HG02678 (cell line): ENCODE results near the gene PDIA5.

ENCODE experiments used
- ATAC-seq: cut with Tn5 transposase; IDR thresholded peaks from one replicate; pipeline ENCODE4 v1.9.1; 2021; ENCODE audit warnings: mild to moderate bottlenecking, moderate library complexity; ENCODE audit not compliant: unreplicated experiment

The PDIA5 gene

DNA sequence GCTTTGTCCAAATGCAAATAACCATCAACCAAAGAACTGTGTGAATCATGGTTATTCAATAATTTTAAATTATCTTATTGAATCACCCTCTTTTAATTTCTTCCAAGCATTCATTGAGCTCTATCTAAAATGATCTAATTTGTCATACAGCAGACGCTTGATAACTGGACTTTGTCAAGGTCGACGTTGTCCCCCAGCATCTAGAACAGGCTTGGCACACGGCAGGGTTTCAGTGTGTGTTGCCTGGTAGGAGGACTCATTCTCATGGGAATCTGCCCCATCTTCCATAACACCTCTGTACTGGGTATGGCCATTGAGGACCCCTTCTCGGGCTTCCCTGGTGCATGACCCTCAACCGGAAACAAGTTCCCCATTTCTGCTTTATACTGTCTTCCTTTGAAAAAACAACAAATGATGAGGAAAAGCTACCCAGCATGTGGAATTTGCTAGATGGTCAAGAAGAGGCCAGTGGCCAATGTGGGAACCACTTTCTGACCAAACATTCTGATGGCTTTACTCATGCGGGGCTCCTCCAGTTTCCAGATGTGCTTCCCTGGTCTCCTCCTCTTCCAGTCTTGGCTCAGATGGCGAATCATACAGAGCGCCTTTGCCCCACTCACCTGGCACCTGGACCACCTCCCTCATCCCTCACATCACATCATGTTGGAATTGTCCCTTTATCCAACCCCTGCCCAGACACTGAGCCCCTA lies 93.3 kb downstream of the PDIA5 start:
- ATAC-seq: no peak

DNA sequence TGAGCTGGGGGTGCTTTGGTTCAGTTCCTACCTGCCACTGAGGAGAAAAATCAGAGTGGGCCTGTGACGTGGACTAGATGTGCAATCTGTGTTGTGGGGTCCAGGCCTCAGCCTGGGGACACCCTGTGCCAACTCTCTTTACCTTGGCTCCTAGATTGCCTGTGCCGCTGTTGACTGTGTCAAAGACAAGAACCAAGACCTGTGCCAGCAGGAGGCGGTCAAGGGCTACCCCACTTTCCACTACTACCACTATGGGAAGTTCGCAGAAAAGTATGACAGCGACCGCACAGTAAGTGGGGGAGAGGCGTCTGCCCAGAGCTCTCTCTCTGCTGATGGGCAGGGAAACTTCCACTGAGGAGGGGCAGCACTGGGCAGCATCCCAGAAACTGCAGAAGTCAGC lies 94.3 kb downstream of the PDIA5 start:
- no peak for ATAC-seq

DNA sequence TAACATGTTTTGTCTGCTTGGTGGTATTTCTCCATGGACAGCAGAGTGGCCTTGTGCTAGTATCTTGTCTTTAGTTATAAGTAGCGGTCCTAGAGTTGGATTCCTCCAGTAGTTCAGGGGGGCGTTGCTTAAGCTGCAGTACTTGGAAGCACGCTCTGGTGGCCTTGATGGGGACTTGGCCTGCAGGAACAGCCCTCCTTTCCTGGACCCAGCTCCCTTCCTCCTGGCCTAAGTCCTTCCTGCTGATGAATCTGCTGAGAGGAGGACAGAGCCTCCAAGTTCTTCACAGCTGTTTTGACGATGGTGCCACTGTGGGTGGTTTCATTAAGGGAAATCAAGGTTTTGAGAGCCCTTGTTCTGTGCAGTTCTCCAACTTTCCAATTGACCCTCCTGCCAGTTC lies 96.3 kb downstream of the PDIA5 start:
- ATAC-seq: no peak

DNA sequence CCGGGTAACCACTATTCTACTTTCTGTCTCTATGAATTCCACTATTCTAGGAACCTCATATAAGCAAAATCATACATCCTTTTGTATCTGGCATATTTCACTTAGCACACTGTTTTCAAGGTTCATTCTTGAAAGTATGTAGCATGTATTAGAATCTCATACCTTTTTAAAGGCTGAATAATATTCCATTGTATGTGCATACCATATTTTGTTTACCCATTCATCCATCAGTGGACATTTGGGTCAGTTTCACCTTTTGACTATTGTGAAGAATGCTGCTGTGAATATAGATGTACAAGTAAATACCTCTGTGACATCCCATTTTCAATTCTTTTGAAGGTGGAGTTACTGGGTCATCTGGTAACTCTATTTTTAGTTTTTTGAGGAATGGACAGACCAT lies 98.3 kb downstream of the PDIA5 start:
- no peak for ATAC-seq

DNA sequence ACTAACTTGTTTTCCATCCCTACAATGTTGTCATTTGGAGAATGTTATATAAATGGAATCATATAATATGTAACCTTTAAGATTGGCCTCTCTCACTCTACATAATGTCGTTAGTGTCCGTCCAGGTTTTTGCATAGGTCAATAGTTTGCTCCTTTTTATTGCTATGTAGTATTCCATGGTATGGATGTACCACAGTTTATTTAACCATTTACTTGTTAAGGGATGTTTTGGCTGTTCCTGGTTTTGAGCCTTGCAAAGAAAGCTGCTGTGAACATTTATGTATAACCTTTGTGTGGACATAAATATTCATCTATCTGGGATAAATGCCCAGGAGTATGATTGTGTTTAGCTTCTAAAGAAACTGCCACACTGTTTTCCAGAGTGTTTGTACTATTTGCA lies 100.9 kb downstream of the PDIA5 start:
- ATAC-seq: no peak

DNA sequence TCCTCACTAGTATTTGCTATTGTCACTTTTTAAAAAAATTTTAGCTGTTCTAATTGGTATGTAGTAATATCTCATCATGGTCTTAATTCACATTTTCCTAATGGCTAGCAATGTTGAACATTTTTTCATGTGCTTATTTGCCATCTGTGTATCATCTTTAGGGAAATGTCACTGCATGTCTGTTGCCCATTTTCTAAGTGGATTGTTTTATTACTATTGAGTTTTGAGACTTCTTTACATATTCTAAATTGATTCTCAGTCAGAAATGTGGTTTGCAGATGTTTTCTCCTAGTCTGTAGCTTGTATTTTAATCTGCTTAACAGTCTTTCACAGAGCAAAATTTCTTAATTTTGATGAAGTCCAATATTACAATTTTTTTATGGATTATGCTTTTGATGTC lies 101.3 kb downstream of the PDIA5 start:
- no peak for ATAC-seq

DNA sequence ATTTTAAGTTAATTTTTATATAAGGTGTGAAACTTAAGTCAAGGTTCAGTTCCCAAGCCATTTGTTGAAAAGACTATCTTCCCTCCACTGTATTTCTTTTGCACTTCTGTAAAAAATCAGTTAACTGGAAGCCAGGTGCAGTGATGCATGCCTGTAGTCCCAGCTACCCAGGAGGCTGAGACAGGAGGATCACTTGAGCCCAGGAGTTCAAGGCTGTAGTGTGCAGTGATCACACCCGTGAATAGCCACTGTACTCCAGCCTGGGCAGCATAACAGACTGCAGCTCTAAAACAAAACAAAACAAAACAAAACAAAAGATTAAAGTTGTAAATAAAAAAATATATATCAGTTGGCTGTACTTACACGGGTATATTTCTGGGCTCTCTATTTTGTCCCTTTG lies 101.8 kb downstream of the PDIA5 start:
- no peak for ATAC-seq

DNA sequence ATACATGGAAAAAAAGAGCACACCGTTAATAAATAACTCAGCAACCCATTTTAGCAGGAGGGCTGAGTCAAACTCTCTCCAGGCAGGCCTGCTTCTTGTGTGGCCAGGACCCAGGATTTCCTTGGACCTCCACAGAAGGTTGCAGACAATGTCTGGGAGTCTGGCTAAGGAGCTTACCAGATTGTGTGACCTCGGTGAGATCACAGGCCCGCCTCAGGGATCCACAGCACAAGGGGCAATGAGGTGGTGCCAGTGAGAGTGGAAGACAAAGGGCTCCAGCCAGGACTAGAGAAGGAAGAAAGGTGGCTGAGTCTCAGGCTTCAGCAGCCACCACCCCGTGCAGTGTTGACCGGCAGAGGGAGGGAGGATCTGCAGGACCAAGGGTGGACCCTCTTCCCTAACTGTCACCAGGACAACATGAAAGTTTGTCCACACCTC lies 102.7 kb downstream of the PDIA5 start:
- no peak for ATAC-seq

DNA sequence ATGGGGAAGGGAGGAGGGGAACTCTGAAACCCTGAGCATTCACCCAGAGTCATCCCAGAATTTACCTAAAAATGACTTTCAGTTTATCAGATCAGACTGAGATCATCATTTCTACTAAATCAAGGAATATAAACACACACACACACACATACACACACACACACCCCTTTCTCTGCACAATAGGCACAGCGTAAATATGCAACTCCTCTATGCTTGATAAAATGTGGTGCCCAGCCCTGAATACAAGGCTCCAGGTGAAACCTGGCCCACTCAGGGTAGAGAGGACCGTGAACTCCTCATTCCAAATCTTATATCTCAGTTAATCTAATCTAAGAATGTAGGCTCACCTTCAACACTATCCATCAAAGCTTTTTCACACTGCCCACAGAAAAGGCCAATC lies 103.1 kb downstream of the PDIA5 start:
- ATAC-seq: no peak

DNA sequence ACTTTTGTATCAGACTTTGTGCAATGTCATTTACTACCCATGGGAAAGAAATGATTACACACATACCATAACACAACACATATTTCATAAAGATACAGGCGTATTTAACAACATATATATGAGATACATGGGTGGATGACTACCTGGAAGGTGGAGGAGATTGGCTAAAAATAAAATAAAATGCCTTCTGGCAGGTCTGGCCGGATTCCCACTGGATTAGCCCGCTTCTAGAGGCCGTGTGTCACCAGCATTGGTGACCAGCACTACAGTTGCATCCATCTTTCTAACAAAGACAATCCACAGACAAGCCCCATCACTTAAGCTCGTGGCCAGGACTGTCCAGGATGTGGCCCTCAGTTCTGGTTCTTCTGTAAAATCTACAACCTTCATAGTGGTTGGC lies 114.0 kb downstream of the PDIA5 start:
- ATAC-seq: no peak

DNA sequence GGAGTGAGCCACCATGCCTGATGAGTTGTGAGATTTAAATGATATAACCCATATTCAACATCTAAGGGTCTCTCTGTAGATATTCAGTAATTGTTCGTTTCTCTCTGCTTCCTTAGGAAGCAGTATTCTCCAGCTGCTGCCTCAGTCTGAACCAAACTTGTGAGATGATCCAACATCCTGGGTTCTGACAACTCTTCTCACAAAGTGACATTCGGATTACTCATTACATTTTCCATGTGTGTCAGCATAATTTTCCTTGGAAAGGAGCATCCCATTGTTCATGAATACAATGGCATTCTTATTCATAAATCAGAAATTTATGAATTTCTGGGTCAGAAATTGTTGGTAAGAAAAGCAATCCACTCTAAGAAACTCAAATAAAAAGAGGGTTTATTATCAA lies 119.9 kb downstream of the PDIA5 start:
- ATAC-seq: no peak

DNA sequence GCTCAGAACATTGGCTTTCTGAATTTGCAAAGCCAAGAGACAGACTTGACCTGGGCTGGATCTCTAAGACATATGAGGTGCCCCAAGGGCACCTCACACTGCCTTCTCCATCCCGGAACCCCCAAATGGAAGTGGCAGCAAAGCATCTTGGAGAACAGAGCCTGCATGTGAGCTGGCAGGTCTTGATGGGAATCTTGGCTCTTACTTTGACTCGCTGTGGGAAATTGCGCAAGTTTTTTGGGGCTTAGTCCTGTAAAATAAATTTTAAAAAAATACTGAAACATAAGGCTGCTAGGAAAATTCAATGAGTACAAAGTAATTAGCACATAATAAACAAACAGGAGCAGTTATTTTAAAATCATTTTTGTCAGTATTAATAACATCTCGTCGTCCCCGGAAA lies 121.2 kb downstream of the PDIA5 start:
- ATAC-seq: no peak

DNA sequence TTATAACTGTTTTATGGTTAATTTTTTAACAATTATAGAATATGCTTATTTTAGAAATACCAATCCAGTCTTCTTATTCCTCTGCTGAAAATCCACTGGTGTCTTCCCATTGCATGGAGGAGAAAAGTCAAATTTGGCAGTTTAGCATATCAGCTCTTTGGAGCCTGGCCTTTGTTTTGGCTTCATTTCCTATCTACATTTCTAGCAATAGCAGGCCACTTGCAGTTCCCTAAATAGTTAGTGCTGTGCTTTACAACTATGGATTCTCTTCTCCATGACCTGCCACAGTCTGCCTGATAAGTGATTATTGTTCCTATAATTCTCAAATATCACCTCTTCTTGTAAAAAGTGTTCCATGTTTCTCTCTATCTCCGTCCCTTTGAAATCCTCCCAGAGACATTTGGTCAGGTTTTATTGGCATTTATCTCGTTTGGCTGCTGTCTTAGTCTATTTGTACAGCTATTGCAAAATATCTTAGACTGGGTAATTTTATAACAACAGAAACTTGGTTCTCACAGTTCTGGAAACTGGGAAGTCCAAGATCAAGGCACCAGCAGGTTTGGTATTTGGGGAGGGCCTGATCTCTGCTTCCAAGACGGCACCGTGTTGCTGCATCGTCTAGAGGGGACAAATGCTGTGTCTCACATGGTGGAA lies 126.8 kb downstream of the PDIA5 start:
- no peak for ATAC-seq

DNA sequence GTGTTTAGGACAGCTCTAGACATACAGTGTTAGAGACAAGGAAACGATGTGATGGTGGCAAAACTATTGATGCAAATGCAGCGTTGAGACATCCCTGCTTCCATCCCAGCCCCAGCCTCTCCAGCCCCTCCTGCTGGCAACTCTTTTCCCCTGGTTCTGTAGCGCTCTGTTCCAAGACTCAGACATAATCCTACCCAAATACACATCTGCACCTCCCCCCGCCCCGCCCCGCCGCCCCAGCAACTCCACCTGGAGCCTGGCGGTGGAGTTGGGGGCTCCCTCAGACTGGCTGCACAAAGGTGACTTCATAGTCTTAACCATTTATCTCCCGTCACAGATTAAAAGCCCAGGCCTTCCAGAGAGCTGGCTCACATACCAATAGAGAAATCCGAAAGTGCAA lies 127.7 kb downstream of the PDIA5 start:
- no peak for ATAC-seq

DNA sequence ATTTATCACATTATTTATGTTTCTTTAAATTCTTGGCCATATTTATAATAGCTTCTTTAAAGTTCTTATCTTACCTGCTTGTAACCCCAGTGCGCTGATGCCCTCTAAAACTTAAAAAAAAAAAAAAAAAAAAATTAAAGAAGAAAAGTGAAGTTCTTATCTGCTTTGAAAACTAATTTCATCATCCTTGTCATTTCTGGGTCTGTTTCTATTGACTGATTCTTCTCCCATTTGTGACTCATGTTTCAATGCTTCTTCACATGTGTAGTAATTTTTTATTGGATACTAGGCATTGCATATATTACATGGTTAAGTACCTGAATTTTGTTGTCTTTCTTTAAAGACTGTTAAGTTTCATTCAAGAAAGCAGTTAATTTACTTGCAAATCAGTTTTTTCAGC lies 131.5 kb downstream of the PDIA5 start:
- ATAC-seq: no peak

DNA sequence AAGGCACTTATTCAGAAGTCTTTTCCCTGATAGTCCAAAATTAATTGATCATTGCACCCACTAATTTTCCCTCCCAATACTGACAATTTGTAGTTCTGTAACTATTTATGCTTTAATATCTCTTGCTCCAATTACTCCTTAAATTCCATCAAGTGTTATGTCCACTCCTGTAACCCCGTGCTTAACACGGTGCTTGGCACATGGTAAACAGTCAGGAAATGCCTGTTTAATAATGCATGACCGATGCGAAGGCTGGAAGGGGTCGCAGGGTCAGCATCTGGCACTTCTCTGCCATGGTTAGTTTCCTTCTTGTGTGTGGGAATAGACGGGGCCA lies 134.4 kb downstream of the PDIA5 start:
- ATAC-seq: no peak

DNA sequence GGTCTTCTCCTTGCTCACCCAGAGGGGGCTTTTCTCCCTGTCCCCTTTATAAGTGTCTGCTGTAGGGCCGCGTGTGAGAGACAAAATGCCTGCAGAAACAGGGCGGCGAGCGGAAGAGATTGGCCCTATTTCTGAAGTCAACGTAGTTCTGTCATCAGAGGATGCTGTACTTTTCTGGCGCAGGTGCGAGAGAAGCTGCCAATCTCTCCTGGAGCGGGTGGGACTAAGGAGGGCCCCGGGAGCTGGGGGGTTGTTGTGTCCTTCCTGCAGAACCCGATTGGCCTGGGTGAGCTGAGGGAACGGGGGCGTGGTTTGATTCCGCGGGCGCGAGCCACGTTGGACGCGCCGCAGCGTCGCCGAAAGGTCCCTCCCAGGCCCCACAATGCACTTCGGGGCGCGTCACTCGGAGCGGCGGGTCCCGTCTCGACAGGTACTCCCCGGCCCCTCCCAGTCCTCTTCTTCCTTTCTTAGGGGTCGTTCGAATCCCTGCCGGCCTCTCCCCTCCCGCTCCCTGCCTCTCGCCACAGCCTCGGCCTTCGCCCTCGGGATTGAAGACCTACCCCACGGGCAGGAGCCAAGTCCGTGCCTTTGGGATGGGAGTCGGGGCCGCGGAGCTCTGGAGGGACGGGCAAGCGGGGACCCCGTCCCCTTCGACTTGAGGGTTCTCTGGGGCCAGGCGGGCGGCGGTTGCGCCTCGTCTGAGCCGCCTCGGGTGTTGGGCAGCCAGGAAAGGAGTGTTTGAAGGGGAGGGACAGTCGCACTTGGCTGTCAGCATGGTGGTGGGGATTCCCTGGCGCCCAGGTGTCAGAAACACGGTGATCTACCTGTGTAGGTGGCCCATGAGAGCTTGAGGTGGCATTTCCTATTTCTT lies 135.0 kb downstream of the PDIA5 start, which contains the start of gene SEC22A:
Gene SEC22A (plus strand): TSS at position 387 of the 871 bp plus-strand sequence. CDS start 7,275 bp downstream, outside the sequence.
- ATAC-seq: peak; percentile 98

DNA sequence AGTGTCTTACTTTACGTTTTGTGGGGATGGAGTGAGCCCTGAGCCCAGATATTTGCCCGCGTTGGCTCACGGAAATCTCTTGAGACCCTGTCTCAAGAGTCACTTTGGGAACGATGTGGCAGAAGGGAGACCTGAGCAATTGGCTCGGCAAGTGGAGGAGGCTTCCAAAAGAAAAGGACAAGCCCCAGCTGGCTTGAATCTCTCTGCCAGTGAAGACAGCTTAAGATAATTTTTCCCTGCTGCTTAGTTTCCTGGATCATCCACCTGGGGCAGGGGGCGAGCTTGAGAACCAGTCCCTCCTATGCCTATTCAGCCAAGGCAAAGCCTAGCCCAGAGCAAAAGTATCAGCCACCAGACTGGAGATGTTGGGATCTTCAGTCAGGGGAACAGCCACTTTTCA lies 135.6 kb downstream of the PDIA5 start:
- ATAC-seq: no peak
